GM12891 (cell line): ENCODE data around the gene RLIM.

Source experiments
- DNase-seq: peaks from one replicate; pipeline ENCODE4 v3.0.0; 2011; ENCODE audit warnings: low spot score; ENCODE audit not compliant: insufficient read length
- FAIRE-seq: peaks from 2 replicates; lab custom pipeline; 2011; peaks lifted over from hg19 to GRCh38; lab: Jason Lieb, UNC
- PAX5 ChIP-seq: IDR thresholded peaks from 2 replicates; pipeline ENCODE4 v1.6.1; 2011; ENCODE audit warnings: low read length, moderate library complexity, mild to moderate bottlenecking; ENCODE audit not compliant: insufficient read depth, severe bottlenecking
- POLR2A ChIP-seq: IDR thresholded peaks from 2 replicates; pipeline ENCODE4 v1.6.1; 2011; ENCODE audit warnings: low read depth, low read length, control low read depth
- POLR2AphosphoS5 ChIP-seq: IDR thresholded peaks from 2 replicates; pipeline ENCODE4 v1.6.1; 2011; ENCODE audit warnings: low read depth, low read length, control low read depth
- POU2F2 ChIP-seq: IDR thresholded peaks from 2 replicates; pipeline ENCODE4 v1.6.1; 2011; ENCODE audit warnings: low read depth, mild to moderate bottlenecking, control low read depth, low read length, moderate library complexity
- SPI1 ChIP-seq: IDR thresholded peaks from 2 replicates; pipeline ENCODE4 v1.6.1; 2011; ENCODE audit warnings: low read depth, low read length, control low read depth
- TAF1 ChIP-seq: IDR thresholded peaks from 2 replicates; pipeline ENCODE4 v1.6.1; 2011; ENCODE audit warnings: low read depth, low read length, control low read depth

Gene RLIM

GRCh38 chrX:74536152-74536831 is 78.1 kb downstream of the RLIM start:
- DNase-seq: peak; percentile 46
- TF ChIP-seq POU2F2: no peak
- TF ChIP-seq POLR2A: no peak
- TF ChIP-seq TAF1: no peak
- no peak for TF ChIP-seq PAX5
- TF ChIP-seq POLR2AphosphoS5: no peak
- TF ChIP-seq SPI1: no peak
- peak; percentile 51 for FAIRE-seq

DNA sequence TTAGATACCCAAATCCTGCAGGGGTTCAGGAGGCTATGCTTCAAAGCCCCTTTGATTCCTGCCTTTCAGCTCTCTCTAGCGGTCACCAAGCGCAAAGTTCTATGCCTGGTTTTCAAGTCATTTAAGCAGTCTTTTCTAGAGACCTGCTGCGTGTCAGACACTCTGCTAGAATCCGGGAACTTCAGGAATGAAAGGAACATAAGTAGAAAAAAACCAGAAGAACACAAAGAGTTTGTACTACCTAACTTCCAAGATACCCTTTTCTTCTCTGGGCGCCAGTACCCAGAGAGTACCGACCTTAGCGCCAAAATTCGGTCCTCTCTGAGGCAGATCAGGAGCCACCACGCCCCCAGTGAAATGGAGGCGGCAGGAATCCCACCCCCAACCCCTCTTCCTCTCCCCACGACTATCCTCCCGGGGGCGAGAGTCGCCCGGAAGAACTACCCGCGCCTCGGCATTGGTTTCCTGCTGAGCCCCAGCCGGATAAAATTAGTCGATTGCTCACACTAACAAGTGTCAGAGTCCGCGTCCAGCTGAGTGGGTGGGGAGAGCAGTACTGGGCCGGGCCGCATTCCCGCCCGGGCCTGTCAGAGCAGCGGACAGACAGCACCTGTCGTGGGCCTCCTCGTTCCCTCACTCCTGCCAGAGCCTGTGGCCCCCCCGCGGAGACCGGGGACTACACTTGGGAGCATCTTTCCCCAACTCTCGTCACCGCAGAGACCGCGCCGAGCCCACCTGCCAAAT is 78.8 kb downstream of the RLIM start:
- TF ChIP-seq PAX5 (no peak), POLR2A (no peak), POU2F2 (no peak), POLR2AphosphoS5 (no peak), TAF1 (no peak), SPI1 (no peak)
- DNase-seq: no peak
- FAIRE-seq: no peak
